Gastroesophageal sphincter (tissue), 3 donors: ENCODE measurements around the gene MBD3L3.

Experiments used
- CTCF ChIP-seq, 4 experiments: fragments of 200-600 bp in 2 of 4; fragments of 450-650 bp in 2 of 4; sonication (generic) in 1 of 4; IDR thresholded peaks; one replicate each; pipeline ENCODE4 v1.5.1; 2017 to 2019; ENCODE audit warnings: antibody characterized with exemption in 4 of 4, mild to moderate bottlenecking in 2 of 4, moderate library complexity in 2 of 4
- POLR2A ChIP-seq, 2 donors: fragments of 450-650 bp; IDR thresholded peaks; one replicate each; pipeline ENCODE4 v1.6.1; 2017; ENCODE audit warnings: antibody characterized with exemption in 2 of 2, mild to moderate bottlenecking in 2 of 2, moderate library complexity in 1 of 2
- POLR2AphosphoS5 ChIP-seq: sonication (generic); formaldehyde crosslinking; IDR thresholded peaks from one replicate; pipeline ENCODE4 v1.6.1; 2017; ENCODE audit warnings: antibody characterized with exemption

- TF ChIP-seq CTCF (IDR thresholded peaks at IDR 0.05) (no peak), POLR2A (IDR thresholded peaks at IDR 0.05) (no peak), POLR2AphosphoS5 (no peak)
Observed at GRCh38 chr19:7069904-7070226, 11.4 kb upstream of the MBD3L3 start.
